HL-60 (cell line): Measurements from ENCODE around the gene AGMO.
"Not testable (repeated sequence)": the region's sequence is repeated elsewhere in the genome, so short reads cannot be mapped to it uniquely, and the experiment has no call there.

Experiments used
- DNase-seq, 2 experiments: peaks; one replicate each; pipeline ENCODE4 v3.0.0-alpha.2; 2010 to 2020; ENCODE audit warnings: low read depth in 1 of 2, low spot score in 1 of 2
- H3K27ac ChIP-seq: fragments of 250-450 bp; sonication (Bioruptor Pico); replicated peaks from 2 replicates; pipeline ENCODE4 v1.5.1; 2020; ENCODE audit warnings: mild to moderate bottlenecking, moderate library complexity
- H3K27me3 ChIP-seq: fragments of 250-450 bp; sonication (Bioruptor Pico); 2 replicates; pipeline ENCODE4 v1.5.1; 2021; ENCODE audit warnings: mild to moderate bottlenecking, moderate library complexity; ENCODE audit not compliant: insufficient read depth, poor library complexity, severe bottlenecking
- H3K4me3 ChIP-seq: replicated peaks from 2 replicates; pipeline ENCODE4 v1.5.1; 2011; ENCODE audit warnings: mild to moderate bottlenecking, control low read depth, low read length; ENCODE audit not compliant: insufficient read depth
- CTCF ChIP-seq: IDR thresholded peaks from one replicate; pipeline ENCODE4 v1.5.1; 2011; ENCODE audit warnings: low read length, control low read depth, inconsistent platforms; ENCODE audit not compliant: insufficient read depth
- GABPA ChIP-seq: IDR thresholded peaks from 2 replicates; pipeline ENCODE4 v1.6.1; 2012; ENCODE audit warnings: low read depth
- POLR2AphosphoS5 ChIP-seq: IDR thresholded peaks from 2 replicates; pipeline ENCODE4 v1.6.1; 2012; ENCODE audit warnings: low read depth
- REST ChIP-seq: IDR thresholded peaks from 2 replicates; pipeline ENCODE4 v1.6.1; 2012; ENCODE audit warnings: low read depth; ENCODE audit not compliant: insufficient replicate concordance
- SPI1 ChIP-seq: IDR thresholded peaks from 2 replicates; pipeline ENCODE4 v1.6.1; 2012; ENCODE audit warnings: low read depth, mild to moderate bottlenecking, borderline replicate concordance

AGMO gene

GRCh38 chr7:15306296-15306695, 255.5 kb downstream of the AGMO start:
- no peak for TF ChIP-seq SPI1
- no peak for TF ChIP-seq REST
- TF ChIP-seq POLR2AphosphoS5, result no peak
- TF ChIP-seq CTCF, result no peak
- TF ChIP-seq GABPA, result no peak
- H3K27ac ChIP-seq, result no peak overlapping the region
- no peaks in the 10 kb centered on the region for H3K27me3 ChIP-seq
- H3K4me3 ChIP-seq, result no peak overlapping the region
- DNase-seq, result no peak

- peak; percentile 22 to 32 for DNase-seq
- no peak overlapping the region for H3K27ac ChIP-seq
- no peak overlapping the region for H3K4me3 ChIP-seq
- H3K27me3 ChIP-seq, result no peaks in the 10 kb centered on the region
- TF ChIP-seq CTCF (peak; percentile 26), SPI1 (0 out of 2 replicates have a peak, but pooled peaks have one; percentile 17), GABPA (no peak), POLR2AphosphoS5 (no peak), REST (no peak)
These were observed 256.7 kb downstream of the AGMO start for GRCh38 chr7:15305002-15305600.

GRCh38 chr7:15303357-15303756, 258.5 kb downstream of the AGMO start:
- no peak overlapping the region for H3K27ac ChIP-seq
- no peak for TF ChIP-seq GABPA
- peak; percentile 45; the same call in 1 of the 2 replicates for TF ChIP-seq SPI1
- H3K4me3 ChIP-seq, result no peak overlapping the region
- DNase-seq, result no peak
- no peaks in the 10 kb centered on the region for H3K27me3 ChIP-seq

GRCh38 chr7:15300986-15301385, 260.8 kb downstream of the AGMO start:
- H3K27ac ChIP-seq, H3K4me3 ChIP-seq, H3K27me3 ChIP-seq, DNase-seq: not testable (repeated sequence)

- Histone ChIP-seq H3K4me3 (no peak overlapping the region), H3K27me3 (no peaks in the 10 kb centered on the region), H3K27ac (no peak overlapping the region)
- no peak for DNase-seq
- TF ChIP-seq CTCF, result no peak
- no peak for TF ChIP-seq POLR2AphosphoS5
- TF ChIP-seq SPI1, result no peak
- TF ChIP-seq REST, result no peak
These were observed 269.7 kb downstream of the AGMO start for GRCh38 chr7:15292138-15292537.
